Medulla oblongata (tissue), 1 donor: ENCODE data around the gene EXOSC6.
"Not testable (repeated sequence)": the region's sequence is repeated elsewhere in the genome, so short reads cannot be mapped to it uniquely, and the experiment has no call there.

Experiments
- DNase-seq: peaks from one replicate; pipeline ENCODE4 v3.0.0-alpha.2; 2015; ENCODE audit errors: extremely low spot score

The EXOSC6 gene

GRCh38 chr16:70251629-70252354 is at the start of gene EXOSC6:
TSS of gene EXOSC6 (minus strand) at chr16:70251940. CDS start at chr16:70251900, 40 bp downstream.
- DNase-seq = peak; percentile 91

- no peak for DNase-seq
Observed at GRCh38 chr16:70301121-70301520, 49.4 kb upstream of the EXOSC6 start.

GRCh38 chr16:70298988-70299938 is 47.5 kb upstream of the EXOSC6 start, which contains the start of gene DDX19B:
TSS of gene DDX19B (plus strand) at chr16:70299186. CDS start at chr16:70299298, 112 bp downstream.
- peak; percentile 79 for DNase-seq

GRCh38 chr16:70295634-70296033 is 43.9 kb upstream of the EXOSC6 start:
- no peak for DNase-seq

- DNase-seq = no peak
Observed at GRCh38 chr16:70294385-70295025, 42.8 kb upstream of the EXOSC6 start.

DNA sequence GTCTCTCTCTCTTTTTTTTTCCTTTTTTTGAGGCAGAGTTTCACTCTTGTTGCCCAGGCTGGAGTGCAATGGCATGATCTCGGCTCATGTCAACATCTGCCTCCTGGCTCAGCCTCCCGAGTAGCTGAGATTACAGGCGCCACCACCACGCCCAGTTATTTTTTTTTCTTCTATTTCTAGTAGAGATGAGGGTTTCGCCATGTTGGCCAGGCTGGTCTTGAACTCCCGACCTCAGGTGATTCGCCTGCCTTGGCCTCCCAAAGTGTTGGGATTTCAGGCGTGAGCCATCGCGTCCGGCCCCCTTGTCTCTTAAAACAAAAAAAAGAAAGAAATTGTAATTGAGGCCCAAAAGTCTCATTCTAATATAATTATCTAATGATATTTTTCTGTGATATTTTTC is 40.4 kb upstream of the EXOSC6 start:
- DNase-seq = not testable (repeated sequence)

GRCh38 chr16:70290949-70291519 is 39.3 kb upstream of the EXOSC6 start:
- DNase-seq = no peak

DNA sequence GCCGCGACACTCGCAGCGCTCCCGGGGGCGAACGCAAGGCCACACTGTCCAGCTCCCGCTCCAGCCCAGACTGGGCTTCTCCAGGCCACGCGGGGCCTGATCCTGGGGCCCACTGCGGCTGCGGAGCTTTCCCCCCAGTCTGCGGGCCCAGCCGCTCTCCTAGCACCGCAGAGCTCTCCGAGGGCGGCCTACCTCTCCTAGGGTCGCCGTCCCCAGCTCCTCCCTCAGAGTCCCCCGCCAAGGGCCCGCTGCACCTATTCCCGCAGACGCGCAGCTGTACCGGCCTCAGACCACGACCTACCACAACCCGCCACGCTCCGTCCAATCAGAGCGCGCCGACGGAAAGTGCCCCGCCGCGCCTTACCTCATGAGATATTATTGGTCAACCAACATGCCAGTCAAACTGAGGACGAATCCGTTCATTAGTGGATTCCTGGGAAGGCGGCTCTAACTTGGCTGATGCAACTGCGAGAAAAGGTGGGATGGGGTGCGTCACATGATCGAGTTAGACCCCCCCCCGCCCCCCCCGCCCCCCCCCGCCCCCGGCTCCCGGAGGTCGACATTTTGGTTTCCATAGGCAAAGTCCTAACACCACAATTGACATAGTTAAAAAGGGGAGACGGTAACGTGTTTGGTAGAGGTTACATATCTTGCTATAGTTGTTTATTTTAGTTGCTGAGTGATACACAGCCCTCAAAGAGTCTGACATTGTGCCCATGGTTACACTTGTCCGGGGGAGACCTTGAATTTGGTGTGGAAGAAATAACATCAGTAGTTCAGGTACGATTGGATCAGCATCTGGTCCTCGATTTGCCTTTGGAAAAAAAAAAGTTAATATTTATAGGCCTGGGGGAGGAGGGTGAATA is 37.7 kb upstream of the EXOSC6 start, which contains the start of gene AARS1:
TSS of gene AARS1 (minus strand) at position 278 of the 866 bp plus-strand sequence. CDS start 6,743 bp downstream, outside the sequence.
- DNase-seq = peak; percentile 99

GRCh38 chr16:70287304-70287971 is 35.7 kb upstream of the EXOSC6 start:
- not testable (repeated sequence) for DNase-seq

DNA sequence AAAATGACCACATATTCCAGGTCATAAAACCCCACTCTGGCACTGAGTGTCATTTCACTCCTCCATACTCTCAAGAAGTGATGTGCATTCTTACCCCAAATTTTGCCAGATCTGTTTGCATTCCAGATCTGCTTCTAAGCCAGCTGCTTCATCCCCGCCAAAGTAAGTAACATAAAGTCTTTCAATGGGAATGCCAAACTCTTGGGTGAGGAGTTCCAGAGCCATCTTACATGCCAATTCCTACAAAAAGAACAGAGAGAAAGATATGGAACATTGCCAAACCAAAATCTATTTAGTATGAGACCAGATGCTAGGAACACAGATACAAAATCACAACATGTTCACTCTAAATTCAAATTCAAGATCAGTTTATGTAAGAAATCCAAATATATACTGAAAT is 24.7 kb upstream of the EXOSC6 start:
- DNase-seq = no peak

DNA sequence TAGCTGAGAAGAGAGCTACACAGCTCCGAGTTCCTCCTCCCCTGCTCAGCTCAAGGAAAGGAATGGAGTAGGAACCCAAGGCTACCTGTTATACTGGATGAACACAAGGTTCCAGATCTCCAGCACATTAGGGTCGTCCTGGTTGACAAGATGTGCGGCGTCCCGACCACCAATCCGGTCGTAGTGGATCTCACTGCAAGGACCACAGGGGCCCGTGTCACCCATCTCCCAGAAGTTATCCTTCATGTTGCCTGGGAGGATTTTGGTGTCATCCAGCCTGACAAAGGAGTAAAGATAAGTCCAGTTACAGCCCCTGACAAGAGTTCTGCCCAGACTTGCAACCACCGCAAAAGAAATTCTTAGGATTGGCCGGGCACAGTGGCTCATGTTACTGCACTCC is 20.0 kb upstream of the EXOSC6 start:
- DNase-seq = no peak

DNA sequence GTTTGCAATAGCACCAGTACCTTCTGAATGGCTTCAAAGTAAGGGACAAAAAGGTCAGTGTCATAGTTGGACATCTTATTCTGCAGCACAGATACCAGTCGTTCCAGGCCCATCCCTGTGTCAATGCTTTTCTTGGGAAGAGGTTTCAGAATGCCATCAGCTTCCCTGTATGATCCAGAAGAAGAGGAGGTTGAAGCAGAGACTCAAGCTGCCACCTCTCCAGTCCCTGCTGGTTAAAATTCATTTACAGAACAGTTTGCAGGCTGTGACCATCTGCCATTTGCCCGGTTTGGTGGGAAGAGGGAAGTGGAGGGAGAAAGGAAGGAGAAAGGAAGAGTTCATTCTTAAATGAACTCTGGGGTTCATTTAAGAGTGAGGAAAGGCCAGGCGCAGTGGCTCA is 18.4 kb upstream of the EXOSC6 start:
- DNase-seq = no peak

DNA sequence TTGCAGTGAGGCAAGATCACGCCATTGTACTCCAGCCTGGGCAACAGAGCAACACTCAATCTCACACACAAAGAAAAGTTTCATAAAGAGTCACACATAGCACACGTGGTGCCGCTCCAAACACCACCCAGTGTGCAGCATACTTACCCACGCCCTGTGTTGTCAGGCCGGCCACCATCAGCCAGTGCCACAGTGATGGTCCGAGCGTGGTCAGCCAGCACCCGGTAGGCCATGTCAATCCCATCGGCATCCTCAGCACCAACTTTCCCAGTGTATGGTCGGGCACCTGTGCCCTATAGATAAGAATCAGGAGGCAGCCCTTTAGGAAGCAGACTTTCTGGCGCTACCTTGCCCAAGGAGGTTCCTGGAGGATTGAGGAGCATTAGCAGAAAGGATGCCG is 17.7 kb upstream of the EXOSC6 start:
- no peak for DNase-seq

GRCh38 chr16:70267922-70268321 is 16.2 kb upstream of the EXOSC6 start:
- not testable (repeated sequence) for DNase-seq

GRCh38 chr16:70267516-70267915 is 15.8 kb upstream of the EXOSC6 start:
- peak; percentile 36 for DNase-seq

DNA sequence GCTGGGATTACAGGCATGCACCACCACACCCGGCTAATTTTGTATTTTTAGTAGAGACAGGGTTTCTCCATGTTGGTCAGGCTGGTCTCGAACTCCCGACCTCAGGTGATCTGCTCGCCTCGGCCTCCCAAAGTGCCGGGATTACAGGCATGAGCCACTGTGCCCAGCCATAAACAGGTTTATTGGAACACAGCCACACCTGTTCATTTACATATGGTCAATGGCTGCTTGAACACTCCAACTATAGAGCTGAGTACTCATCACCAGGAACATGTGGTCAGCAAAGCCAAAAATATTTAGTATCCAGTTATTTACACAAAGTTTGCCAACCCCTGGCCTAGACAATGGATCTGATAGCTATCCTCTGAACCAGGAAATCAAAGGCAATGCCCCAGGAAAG is 8.2 kb upstream of the EXOSC6 start:
- not testable (repeated sequence) for DNase-seq

DNA sequence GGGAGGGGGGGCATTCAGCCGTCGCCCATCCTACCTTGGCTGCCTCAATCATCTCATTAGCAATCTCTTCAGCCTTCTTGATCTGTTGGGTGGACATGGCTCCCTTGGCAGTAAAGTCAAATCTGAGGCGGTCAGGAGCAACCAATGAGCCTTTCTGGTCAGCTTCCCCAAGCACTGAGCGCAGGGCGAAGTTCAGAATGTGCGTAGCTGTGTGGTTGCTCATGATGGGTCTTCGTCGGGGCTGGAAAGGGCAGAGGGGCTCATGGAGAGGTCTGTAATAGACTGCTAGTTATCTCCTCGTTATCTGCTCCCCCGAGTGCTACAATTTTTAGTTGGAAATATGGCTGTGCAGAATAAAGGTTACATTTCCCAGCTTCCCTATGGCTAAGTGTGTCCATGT is 7.2 kb upstream of the EXOSC6 start:
- DNase-seq = no peak

- no peak for DNase-seq
Observed at GRCh38 chr16:70258065-70258464, 6.3 kb upstream of the EXOSC6 start.

- no peak for DNase-seq
Observed at GRCh38 chr16:70257391-70257790, 5.7 kb upstream of the EXOSC6 start.

DNA sequence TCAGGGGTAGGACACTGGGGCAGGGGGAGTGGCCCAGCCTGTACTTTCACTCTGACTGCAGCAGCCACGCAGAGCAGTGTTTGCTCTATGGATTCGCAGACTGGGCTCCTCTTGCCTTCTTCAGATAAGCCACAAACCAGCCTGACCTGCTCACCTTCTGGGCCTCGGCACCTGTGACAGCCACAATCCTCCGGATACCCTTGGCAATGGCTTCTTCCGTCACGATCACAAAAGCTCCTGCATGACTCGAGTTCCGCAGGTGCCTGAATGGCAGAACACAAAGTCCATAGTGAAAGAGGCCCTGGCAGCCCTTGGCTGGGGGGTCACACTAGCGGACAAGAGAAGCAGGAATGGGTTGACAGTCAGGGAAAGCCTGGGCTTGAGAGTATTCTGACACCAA is 3.8 kb upstream of the EXOSC6 start:
- DNase-seq = no peak
